Mesangial cell (primary cell): ENCODE results near the gene GALNT13. TPM values are rescaled to one million over a fixed set of nuclear protein-coding genes. Genes with fewer than 3 reads are reported as not detected.

ENCODE experiments used
- total RNA-seq: library from RNA; depleted of rRNA; stranded (reverse); fragments of >200 nt; gene quantifications from 2 replicates; pipeline ENCODE4 v1.2.3, GENCODE V29; 2015

Gene GALNT13
- 0.33 and 0.38 TPM in 2 replicates for total RNA-seq

GRCh38 chr2:153871231-153872221 lies at the start of gene GALNT13:
TSS of gene GALNT13 (plus strand) at chr2:153871922.

